Spleen (tissue), 11 donors: Measurements from ENCODE around the gene SHH. TPM values are rescaled to one million over a fixed set of nuclear protein-coding genes. Genes with fewer than 3 reads are reported as not detected.

ENCODE experiments used
- DNase-seq: peaks from one replicate; pipeline ENCODE4 v3.0.0-alpha.2; 2020
- H3K27ac ChIP-seq, 8 donors: fragments of 200-600 bp; sonication (generic) in 7 of 8; 1 replicate in 4 of 8; 2 replicates in 4 of 8; pipeline versions ENCODE4 v1.5.0 to v1.8.0; 2016 to 2021; ENCODE audit warnings: inconsistent platforms in 4 of 8, mild to moderate bottlenecking in 4 of 8, moderate library complexity in 1 of 8
- H3K27me3 ChIP-seq, 7 donors: fragments of 200-600 bp; sonication (generic) in 6 of 7; replicated peaks in 1 of 7; 1 replicate in 4 of 7; 2 replicates in 3 of 7; pipeline versions ENCODE4 v1.5.0 to v1.8.0; 2016 to 2021; ENCODE audit warnings: inconsistent platforms in 3 of 7, mild to moderate bottlenecking in 1 of 7
- H3K36me3 ChIP-seq, 6 donors: fragments of 200-600 bp; sonication (generic) in 5 of 6; 1 replicate in 4 of 6; 2 replicates in 2 of 6; pipeline versions ENCODE4 v1.5.0 to v1.8.0; 2016 to 2021; ENCODE audit warnings: inconsistent platforms in 2 of 6
- H3K4me1 ChIP-seq, 6 donors: fragments of 200-600 bp; sonication (generic) in 5 of 6; 1 replicate in 3 of 6; 2 replicates in 3 of 6; pipeline versions ENCODE4 v1.5.0 to v1.8.0; 2016 to 2021; ENCODE audit warnings: inconsistent platforms in 3 of 6
- H3K4me3 ChIP-seq, 8 donors: fragments of 200-600 bp; sonication (generic) in 7 of 8; 1 replicate in 4 of 8; 2 replicates in 4 of 8; pipeline versions ENCODE4 v1.5.0 to v1.8.0; 2016 to 2021; ENCODE audit warnings: inconsistent platforms in 4 of 8, mild to moderate bottlenecking in 4 of 8, moderate library complexity in 2 of 8
- H3K9me3 ChIP-seq, 8 donors: fragments of 200-600 bp; sonication (generic) in 7 of 8; 1 replicate in 4 of 8; 2 replicates in 4 of 8; pipeline versions ENCODE4 v1.5.0 to v1.8.0; 2016 to 2021; ENCODE audit warnings: inconsistent platforms in 4 of 8
- POLR2A ChIP-seq, 3 donors: fragments of 450-650 bp; IDR thresholded peaks; one replicate each; pipeline ENCODE4 v1.5.1; 2017; ENCODE audit warnings: antibody characterized with exemption in 3 of 3, mild to moderate bottlenecking in 1 of 3
- POLR2AphosphoS5 ChIP-seq, 3 donors: sonication (generic); formaldehyde crosslinking; IDR thresholded peaks; one replicate each; pipeline ENCODE4 v1.5.1; 2017; ENCODE audit warnings: antibody characterized with exemption in 3 of 3
- WGBS, 5 donors: extraction: QIAGEN DNeasy Blood & Tissue Kit in 3 of 5; methylation state at CpG; one replicate each; pipeline versions ENCODE4 v1.1.5 to v1.1.7; 2013 to 2018; 5-methylcytosine and 5-hydroxymethylcytosine counted together
- intact Hi-C: fragments of 100-400 bp; cut with DNase I; formaldehyde crosslinking; loops from one replicate; pipeline ENCODE4 v1.15.0; 2023; ENCODE audit warnings: low total_unique reads
- polyA plus RNA-seq, 3 donors: library from polyadenylated mRNA; stranded (reverse); fragments of 200-250 nt; gene quantifications; one replicate each; pipeline ENCODE4 v1.2.1, GENCODE V29; 2013
- total RNA-seq, 7 donors: library from RNA; depleted of rRNA in 3 of 7; stranded (reverse); fragments of >200 nt in 3 of 7; fragmentation: NEBNext Ultra II Directional in 4 of 7; extraction: Animal tissue kit (Norgen Biotek cat#: 25700) in 4 of 7; gene quantifications; one replicate each; pipeline versions ENCODE4 v1.1.0 to v1.2.1, GENCODE V29; 2016 to 2021
- TF ChIP-seq, protein P1 (sequence below), 11 experiments: fragments of 200-600 bp in 7 of 11; fragments of 450-650 bp in 4 of 11; sonication (generic) in 4 of 11; IDR thresholded peaks in 8 of 11; conservative IDR thresholded peaks in 3 of 11; 1 replicate in 7 of 11; 2 replicates in 4 of 11; pipeline versions ENCODE4 v1.4.0 to v1.8.0; 2016 to 2021; ENCODE audit warnings: antibody characterized with exemption in 11 of 11, inconsistent platforms in 4 of 11, mild to moderate bottlenecking in 1 of 11
- donor health status: healthy with polysubstance abuse.
- donor health status: DM: no; HTN: no; CAD: no; lungs with moderate emphysema.
- donor health status: DM: no; HTN: no; CAD: no.
- donor health status: Bipolar disorder and iron deficiency.
- donor health status: healthy.
- donor health status: DM: no; HTN: no; CAD: no.
- donor health status: DM: yes; HTN: yes; CAD: no.

Gene SHH
- total and polyA plus RNA-seq, 10 donors, result not detected

DNA sequence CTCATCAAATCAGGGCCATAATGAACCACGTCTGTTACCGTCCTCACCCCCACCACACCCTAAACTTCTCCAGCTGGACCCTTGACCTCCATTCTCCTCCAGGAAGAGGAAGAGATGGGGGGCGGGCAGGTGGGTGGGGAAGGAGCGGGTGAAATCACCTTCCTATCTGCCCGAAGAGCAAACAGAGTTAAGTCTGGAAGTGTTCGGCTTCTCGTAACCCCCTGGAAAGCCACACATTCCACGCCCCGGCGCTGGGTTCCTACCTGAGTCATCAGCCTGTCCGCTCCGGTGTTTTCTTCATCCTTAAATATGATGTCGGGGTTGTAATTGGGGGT, 736 bp downstream of the SHH start:
- Histone ChIP-seq H3K36me3 (no peaks in the 10 kb centered on the region), H3K27ac (no peak overlapping the region), H3K27me3 (peaks cover 5 to 100% (median 92%) of the 10 kb centered on the region in 7 donors), H3K4me3 (no peak overlapping the region), H3K9me3 (no peaks in the 10 kb centered on the region), H3K4me1 (peaks cover 12 to 69% (median 43%) of the 10 kb centered on the region in 6 donors)
- TF ChIP-seq POLR2A (IDR thresholded peaks at IDR 0.05) (no peak), POLR2AphosphoS5 (IDR thresholded peaks at IDR 0.05) (no peak)
- TF ChIP-seq, protein P1, sequence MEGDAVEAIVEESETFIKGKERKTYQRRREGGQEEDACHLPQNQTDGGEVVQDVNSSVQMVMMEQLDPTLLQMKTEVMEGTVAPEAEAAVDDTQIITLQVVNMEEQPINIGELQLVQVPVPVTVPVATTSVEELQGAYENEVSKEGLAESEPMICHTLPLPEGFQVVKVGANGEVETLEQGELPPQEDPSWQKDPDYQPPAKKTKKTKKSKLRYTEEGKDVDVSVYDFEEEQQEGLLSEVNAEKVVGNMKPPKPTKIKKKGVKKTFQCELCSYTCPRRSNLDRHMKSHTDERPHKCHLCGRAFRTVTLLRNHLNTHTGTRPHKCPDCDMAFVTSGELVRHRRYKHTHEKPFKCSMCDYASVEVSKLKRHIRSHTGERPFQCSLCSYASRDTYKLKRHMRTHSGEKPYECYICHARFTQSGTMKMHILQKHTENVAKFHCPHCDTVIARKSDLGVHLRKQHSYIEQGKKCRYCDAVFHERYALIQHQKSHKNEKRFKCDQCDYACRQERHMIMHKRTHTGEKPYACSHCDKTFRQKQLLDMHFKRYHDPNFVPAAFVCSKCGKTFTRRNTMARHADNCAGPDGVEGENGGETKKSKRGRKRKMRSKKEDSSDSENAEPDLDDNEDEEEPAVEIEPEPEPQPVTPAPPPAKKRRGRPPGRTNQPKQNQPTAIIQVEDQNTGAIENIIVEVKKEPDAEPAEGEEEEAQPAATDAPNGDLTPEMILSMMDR (IDR thresholded peaks at IDR 0.05 in 8 of 11, conservative IDR thresholded peaks at IDR 0.05 in 3 of 11), result no peak
- intact Hi-C loops, result loop anchor here (10.0 kb wide), 1 partner anchor 663 kb away; no protein-coding TSS in a partner anchor
- 4 to 10% (median 7%) methylated on average over 13 of the region's 13 CpGs for WGBS, 5 donors
- no peak for DNase-seq

DNA sequence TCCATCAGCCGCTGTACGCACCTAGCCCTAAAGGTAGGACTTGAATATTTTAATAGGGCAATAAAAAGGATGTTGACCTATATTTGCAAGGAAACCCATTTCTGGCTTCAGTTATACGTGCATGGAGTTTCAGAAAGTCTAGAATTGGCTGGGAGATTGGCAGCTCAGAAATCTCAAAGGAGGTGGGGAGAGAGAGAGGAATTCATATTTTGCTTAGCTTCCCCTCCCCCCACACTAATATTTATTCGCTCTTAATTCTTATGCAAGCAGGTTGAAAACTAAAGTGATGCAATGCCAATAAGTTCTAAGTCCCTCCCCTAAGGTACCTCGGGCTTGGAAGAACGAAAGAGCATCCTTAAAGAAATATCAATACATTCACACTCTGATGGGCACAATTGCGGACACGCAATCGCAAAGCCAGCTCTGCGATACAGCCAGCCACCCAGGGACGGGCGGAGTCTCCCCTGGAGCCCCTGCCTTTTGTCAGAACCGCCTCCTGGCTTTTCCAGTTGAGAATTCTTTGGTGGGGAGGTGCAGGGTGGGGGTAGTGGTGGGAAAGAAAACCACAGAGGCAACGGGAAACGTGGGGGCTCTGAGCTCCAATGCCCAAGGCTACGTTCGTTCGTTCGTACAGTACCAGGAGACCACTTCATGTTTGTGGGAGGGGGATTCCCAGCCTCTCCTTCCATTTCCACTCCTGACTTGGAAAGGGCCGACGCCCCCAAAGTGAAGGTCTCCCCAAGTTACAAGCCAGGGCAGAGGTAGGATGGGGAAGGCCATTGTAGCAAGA, 1.3 kb downstream of the SHH start:
- Histone ChIP-seq H3K27me3 (peaks cover 5 to 100% (median 98%) of the 10 kb centered on the region in 7 donors), H3K4me3 (no peak overlapping the region), H3K4me1 (peaks cover 13 to 74% (median 48%) of the 10 kb centered on the region in 6 donors), H3K36me3 (no peaks in the 10 kb centered on the region), H3K27ac (no peak overlapping the region), H3K9me3 (no peaks in the 10 kb centered on the region)
- no peak for DNase-seq
- intact Hi-C loops, result loop anchor here (10.0 kb wide), 1 partner anchor 664 kb away; no protein-coding TSS in a partner anchor
- TF ChIP-seq, protein P1 (IDR thresholded peaks at IDR 0.05 in 8 of 11, conservative IDR thresholded peaks at IDR 0.05 in 3 of 11), result no peak
- no peak for TF ChIP-seq POLR2A (IDR thresholded peaks at IDR 0.05)
- 7 to 9% (median 8%) methylated on average over 21 of the region's 21 CpGs for WGBS, 5 donors

DNA sequence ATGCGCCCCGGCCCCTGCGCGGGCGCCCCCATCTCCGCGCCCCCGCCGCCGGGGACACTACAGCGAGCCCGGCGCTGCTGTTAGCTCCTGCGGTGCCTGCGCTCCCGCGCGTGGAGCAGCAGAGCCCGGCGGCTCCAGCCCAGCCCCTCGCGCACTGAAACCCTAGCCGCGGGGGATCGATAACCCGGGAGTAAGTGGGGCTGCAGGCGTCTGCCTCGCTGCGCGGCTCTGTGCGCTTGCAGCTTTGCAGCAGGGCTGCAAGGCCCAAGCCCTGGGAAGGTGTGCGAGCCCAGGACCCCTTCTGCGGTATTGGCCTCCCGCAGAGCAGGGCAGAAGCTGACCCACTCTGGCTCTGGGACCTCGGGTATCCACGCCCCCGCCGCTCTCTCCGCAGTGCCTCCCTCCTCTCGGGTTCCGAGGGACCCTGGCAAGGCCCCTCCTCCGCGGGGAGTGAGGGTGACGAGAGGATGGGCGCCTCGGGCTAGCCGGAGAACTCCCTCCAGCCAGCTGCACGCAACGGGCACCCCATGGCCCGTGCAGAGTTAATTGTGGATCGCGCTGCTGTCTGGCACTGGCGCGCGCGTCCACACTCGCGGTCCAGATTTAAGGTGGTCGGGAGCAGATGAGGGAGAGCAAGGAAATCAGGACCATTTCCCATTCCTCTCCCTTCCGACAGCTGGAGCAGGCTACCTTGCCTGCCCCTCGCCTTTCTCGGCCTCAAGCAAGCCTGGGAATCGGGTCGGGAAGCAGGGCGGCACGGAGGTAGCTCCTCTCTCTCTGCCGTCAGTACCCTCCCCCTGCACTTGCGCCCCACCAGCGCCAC, 2.1 kb downstream of the SHH start:
- Histone ChIP-seq H3K27me3 (peaks cover 5 to 100% (median 98%) of the 10 kb centered on the region in 7 donors), H3K9me3 (no peaks in the 10 kb centered on the region), H3K27ac (no peak overlapping the region), H3K4me1 (peaks cover 22 to 79% (median 52%) of the 10 kb centered on the region in 6 donors), H3K4me3 (peak overlapping the region in 4 of 8 donors; percentile 9 to 52 (median 16)), H3K36me3 (no peaks in the 10 kb centered on the region)
- 3 to 6% (median 5%) methylated on average over 26 to 69 of the region's 69 CpGs for WGBS, 5 donors
- intact Hi-C loops, result loop anchor here (10.0 kb wide), 1 partner anchor 665 kb away; no protein-coding TSS in a partner anchor
- TF ChIP-seq, protein P1 (IDR thresholded peaks at IDR 0.05 in 8 of 11, conservative IDR thresholded peaks at IDR 0.05 in 3 of 11), result no peak
- TF ChIP-seq POLR2AphosphoS5 (IDR thresholded peaks at IDR 0.05), result no peak
- TF ChIP-seq POLR2A (IDR thresholded peaks at IDR 0.05), result no peak
- peak; percentile 64 for DNase-seq
